ENCODE data around the gene HNRNPK. TPM values are rescaled to one million over a fixed set of nuclear protein-coding genes. Genes with fewer than 3 reads are reported as not detected.

Gene HNRNPK
- total and polyA plus RNA-seq, 2 of the 13 experiments (the other 11 are each of a cell fraction or from before 2014, with no cell fraction given), result 321 to 712 TPM

GRCh38 chr9:83980395-83981125, 545 bp upstream of the HNRNPK start, which contains the start of gene RMI1 (continued):
- TF ChIP-seq ZNF280D (CRISPR knock-in tag; IDR thresholded peaks at IDR 0.05) (peak; percentile 58; the same call in 1 of the 2 replicates), ZNF350 (CRISPR knock-in tag; IDR thresholded peaks at IDR 0.05; ENCODE audit: borderline replicate concordance, low read depth) (peak; percentile 83), ZNF816 (CRISPR knock-in tag; IDR thresholded peaks at IDR 0.05; ENCODE audit: borderline replicate concordance) (peak; percentile 49; the same call in 1 of the 2 replicates), ZNF570 (CRISPR knock-in tag; IDR thresholded peaks at IDR 0.05; ENCODE audit: borderline replicate concordance) (0 out of 2 replicates have a peak, but pooled peaks have one; percentile 58), MED1 (CRISPR knock-in tag; IDR thresholded peaks at IDR 0.05) (peak; percentile 67), ZNF317 (CRISPR knock-in tag; IDR thresholded peaks at IDR 0.05) (peak; percentile 74), IRF9 (CRISPR knock-in tag; IDR thresholded peaks at IDR 0.05; ENCODE audit: borderline replicate concordance) (no peak), PRMT3 (CRISPR knock-in tag; IDR thresholded peaks at IDR 0.05; ENCODE audit: borderline replicate concordance, low read depth) (no peak), HMGXB3 (CRISPR knock-in tag; IDR thresholded peaks at IDR 0.05; ENCODE audit: borderline replicate concordance) (peak; percentile 51; the same call in 1 of the 2 replicates), ARID4A (CRISPR knock-in tag; IDR thresholded peaks at IDR 0.05; ENCODE audit: borderline replicate concordance) (peak; percentile 78), SIN3A (IDR thresholded peaks at IDR 0.05; ENCODE audit: borderline replicate concordance, low read depth, low read length) (peak; percentile 65; the same call in 1 of the 2 replicates), KDM6A (CRISPR knock-in tag; IDR thresholded peaks at IDR 0.05; ENCODE audit: low read depth) (0 out of 2 replicates have a peak, but pooled peaks have one; percentile 27), HNRNPLL (IDR thresholded peaks at IDR 0.05; ENCODE audit: low read depth, low read length, poor library complexity, severe bottlenecking) (peak; percentile 54), LCORL (IDR thresholded peaks at IDR 0.05) (no peak), LCORL (CRISPR knock-in tag; IDR thresholded peaks at IDR 0.05) (peak; percentile 78)

All from HepG2 (cell line).